Measurements from ENCODE around the gene SNRNP200.

Gene SNRNP200

GRCh38 chr2:96240341-96241038, 64.9 kb downstream of the SNRNP200 start:
- POLR2A ChIA-PET, result no interaction called here
- Histone ChIP-seq H3K4me1 (ENCODE audit: control insufficient read depth, insufficient read depth, low read length) (no peaks in the 10 kb centered on the region; the same call in 1 of the 2 replicates), H3K27ac (ENCODE audit: extremely low read depth, low read depth, low read length) (no peak overlapping the region)

GRCh38 chr2:96239745-96240264, 65.5 kb downstream of the SNRNP200 start:
- Histone ChIP-seq H3K27ac (ENCODE audit: extremely low read depth, low read depth, low read length) (no peak overlapping the region), H3K9me3 (ENCODE audit: control insufficient read depth, insufficient read depth, low read depth, low read length) (no peaks in the 10 kb centered on the region), H3K4me1 (ENCODE audit: control insufficient read depth, insufficient read depth, low read length) (no peaks in the 10 kb centered on the region; the same call in 1 of the 2 replicates), H3K4me3 (ENCODE audit: low read depth, low read length) (no peak overlapping the region), H3K36me3 (ENCODE audit: control insufficient read depth in 2 of 2, insufficient read depth in 1 of 2, low read length in 2 of 2) (no peaks in the 10 kb centered on the region)
- CTCF ChIA-PET, result interaction anchor here (0.7 to 1.1 kb wide), 3 partner anchors 9 to 87 kb away, joined by 3 to 4 read pairs (median 3); no protein-coding TSS in a partner anchor
- POLR2A ChIA-PET, result no interaction called here
- TF ChIP-seq FEZF1 (tag by site-specific recombination; IDR thresholded peaks at IDR 0.05), result no peak

More at GRCh38 chr2:96240341-96241038, 64.9 kb downstream of the SNRNP200 start:
- no peak for TF ChIP-seq ZNF596 (tag by site-specific recombination; IDR thresholded peaks at IDR 0.05)
- no peak for TF ChIP-seq ZEB2 (tag by site-specific recombination; IDR thresholded peaks at IDR 0.05)
- TF ChIP-seq ZBTB11 (tag by site-specific recombination; conservative IDR thresholded peaks at IDR 0.05; ENCODE audit: low read depth), result no peak
- TF ChIP-seq KLF1 (tag by site-specific recombination; IDR thresholded peaks at IDR 0.05), result no peak
- no peak for TF ChIP-seq AEBP2 (tag by site-specific recombination; IDR thresholded peaks at IDR 0.05; ENCODE audit: borderline replicate concordance)
- TF ChIP-seq KLF8 (tag by site-specific recombination; IDR thresholded peaks at IDR 0.05), result no peak
- no peak for TF ChIP-seq ZNF433 (tag by site-specific recombination; IDR thresholded peaks at IDR 0.05; ENCODE audit: low read depth)
- TF ChIP-seq ZNF549 (tag by site-specific recombination; IDR thresholded peaks at IDR 0.05), result no peak
- Histone ChIP-seq H3K9me3 (ENCODE audit: control insufficient read depth, insufficient read depth, low read depth, low read length) (no peaks in the 10 kb centered on the region), H3K4me3 (ENCODE audit: low read depth, low read length) (no peak overlapping the region), H3K36me3 (ENCODE audit: control insufficient read depth in 2 of 2, insufficient read depth in 1 of 2, low read length in 2 of 2) (no peaks in the 10 kb centered on the region)
- CTCF ChIA-PET, result interaction anchor here (0.7 to 1.1 kb wide), 2 partner anchors 8 to 87 kb away, joined by 3 read pairs; no protein-coding TSS in a partner anchor

- ChIA-PET CTCF (interaction anchor here (0.8 to 1.1 kb wide), 2 partner anchors 10 to 64 kb away, joined by 3 to 4 read pairs; no protein-coding TSS in a partner anchor), POLR2A (no interaction called here)
- no peaks in the 10 kb centered on the region; the same call in 1 of the 2 replicates for H3K4me1 ChIP-seq (ENCODE audit: control insufficient read depth, insufficient read depth, low read length)
Measured at GRCh38 chr2:96239091-96239490, 66.3 kb downstream of the SNRNP200 start.

More at GRCh38 chr2:96239091-96239490, 66.3 kb downstream of the SNRNP200 start:
- Histone ChIP-seq H3K9me3 (ENCODE audit: control insufficient read depth, insufficient read depth, low read depth, low read length) (no peaks in the 10 kb centered on the region), H3K36me3 (ENCODE audit: control insufficient read depth in 2 of 2, insufficient read depth in 1 of 2, low read length in 2 of 2) (no peaks in the 10 kb centered on the region), H3K4me3 (ENCODE audit: low read depth, low read length) (no peak overlapping the region), H3K27ac (ENCODE audit: extremely low read depth, low read depth, low read length) (no peak overlapping the region)
- TF ChIP-seq WT1 (tag by site-specific recombination; IDR thresholded peaks at IDR 0.05) (no peak), ZSCAN16 (tag by site-specific recombination; IDR thresholded peaks at IDR 0.05) (no peak), YY1 (tag by site-specific recombination; IDR thresholded peaks at IDR 0.05) (no peak), EGR2 (tag by site-specific recombination; IDR thresholded peaks at IDR 0.05; ENCODE audit: low read depth) (no peak), ZBTB20 (tag by site-specific recombination; IDR thresholded peaks at IDR 0.05) (no peak), ZBTB17 (tag by site-specific recombination; IDR thresholded peaks at IDR 0.05) (no peak), ZNF155 (tag by site-specific recombination; IDR thresholded peaks at IDR 0.05) (no peak), INSM2 (tag by site-specific recombination; IDR thresholded peaks at IDR 0.05) (no peak), ZNF777 (tag by site-specific recombination; IDR thresholded peaks at IDR 0.05; ENCODE audit: borderline replicate concordance) (no peak), ZFP69B (tag by site-specific recombination; IDR thresholded peaks at IDR 0.05) (no peak), ZNF404 (tag by site-specific recombination; IDR thresholded peaks at IDR 0.05) (no peak), KLF8 (tag by site-specific recombination; IDR thresholded peaks at IDR 0.05) (no peak), ZNF600 (tag by site-specific recombination; IDR thresholded peaks at IDR 0.05) (no peak)
